ENCODE data around the gene SIRT5.

DNA sequence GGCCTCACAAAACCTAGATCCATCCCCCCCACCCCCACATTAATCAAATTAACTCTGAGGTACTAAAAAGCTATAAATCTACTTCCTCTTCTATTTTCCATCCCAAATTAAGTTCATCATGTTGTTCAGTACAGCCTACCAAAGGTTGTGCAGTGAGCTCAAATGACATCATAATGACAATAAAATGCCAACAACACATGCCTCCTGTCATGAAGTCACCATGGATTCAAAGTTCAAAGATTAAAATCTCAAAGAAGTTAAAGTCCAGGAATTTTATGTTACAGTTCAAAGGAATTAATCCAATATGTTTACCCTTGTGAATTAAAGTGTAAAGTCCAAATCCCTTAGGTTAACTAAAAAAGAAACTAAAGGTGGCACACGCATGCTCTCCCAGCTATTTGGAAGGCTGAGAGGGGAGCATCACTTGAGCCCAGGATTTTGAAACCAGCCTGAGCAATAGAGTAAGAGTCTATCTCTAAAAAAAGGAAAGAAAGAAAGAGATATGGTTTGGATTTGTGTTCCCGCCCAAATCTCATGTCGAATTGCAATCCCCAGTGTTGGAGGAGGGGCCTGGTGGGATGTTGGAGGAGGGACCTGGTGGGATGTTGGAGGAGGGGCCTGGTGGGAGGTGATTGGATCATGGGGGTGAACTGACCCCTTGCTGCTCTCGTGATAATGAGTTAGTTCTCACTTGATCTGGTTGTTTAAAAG is 25.7 kb upstream of the SIRT5 start:
- TF ChIP-seq POLR2A (IDR thresholded peaks at IDR 0.05; ENCODE audit: low read depth, low read length), result no peak
- no peak for TF ChIP-seq POLR2AphosphoS5 (IDR thresholded peaks at IDR 0.05; ENCODE audit: low read depth, low read length)

Data from GM12892 (cell line).